Ovary (tissue), 3 donors: ENCODE data around the gene INIP.

Experiments
- POLR2A ChIP-seq: fragments of 450-650 bp; IDR thresholded peaks from one replicate; pipeline ENCODE4 v1.6.1; 2017; ENCODE audit warnings: antibody characterized with exemption, mild to moderate bottlenecking, moderate library complexity
- TF ChIP-seq, protein P1 (sequence below), 3 donors: fragments of 450-650 bp in 2 of 3; fragments of 200-600 bp in 1 of 3; IDR thresholded peaks; one replicate each; pipeline versions ENCODE4 v1.5.1 to v1.8.0; 2016 to 2022; ENCODE audit warnings: antibody characterized with exemption in 3 of 3, mild to moderate bottlenecking in 1 of 3
- donor health status: DM: no; HTN: no; CAD: no.

DNA sequence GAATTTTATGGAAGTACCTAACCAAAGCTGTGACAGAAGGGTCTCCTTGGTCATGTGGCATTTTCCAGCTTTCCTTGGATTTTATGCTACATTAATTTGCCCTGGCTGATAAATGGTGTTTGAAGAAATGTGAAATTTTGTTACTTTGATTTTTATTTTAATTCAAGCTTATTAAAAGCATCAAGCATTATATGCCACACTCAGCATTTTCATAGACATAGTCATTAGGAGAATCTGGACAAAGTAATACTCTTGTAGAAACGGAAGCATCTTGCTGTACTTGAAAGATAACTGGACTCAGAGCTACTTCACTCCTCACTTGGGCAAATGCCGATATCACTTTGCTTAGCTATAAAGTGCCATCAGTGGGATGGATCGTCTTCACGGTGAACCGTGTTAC lies 54.2 kb downstream of the INIP start:
- TF ChIP-seq, protein P1, sequence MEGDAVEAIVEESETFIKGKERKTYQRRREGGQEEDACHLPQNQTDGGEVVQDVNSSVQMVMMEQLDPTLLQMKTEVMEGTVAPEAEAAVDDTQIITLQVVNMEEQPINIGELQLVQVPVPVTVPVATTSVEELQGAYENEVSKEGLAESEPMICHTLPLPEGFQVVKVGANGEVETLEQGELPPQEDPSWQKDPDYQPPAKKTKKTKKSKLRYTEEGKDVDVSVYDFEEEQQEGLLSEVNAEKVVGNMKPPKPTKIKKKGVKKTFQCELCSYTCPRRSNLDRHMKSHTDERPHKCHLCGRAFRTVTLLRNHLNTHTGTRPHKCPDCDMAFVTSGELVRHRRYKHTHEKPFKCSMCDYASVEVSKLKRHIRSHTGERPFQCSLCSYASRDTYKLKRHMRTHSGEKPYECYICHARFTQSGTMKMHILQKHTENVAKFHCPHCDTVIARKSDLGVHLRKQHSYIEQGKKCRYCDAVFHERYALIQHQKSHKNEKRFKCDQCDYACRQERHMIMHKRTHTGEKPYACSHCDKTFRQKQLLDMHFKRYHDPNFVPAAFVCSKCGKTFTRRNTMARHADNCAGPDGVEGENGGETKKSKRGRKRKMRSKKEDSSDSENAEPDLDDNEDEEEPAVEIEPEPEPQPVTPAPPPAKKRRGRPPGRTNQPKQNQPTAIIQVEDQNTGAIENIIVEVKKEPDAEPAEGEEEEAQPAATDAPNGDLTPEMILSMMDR (IDR thresholded peaks at IDR 0.05): no peak
- no peak for TF ChIP-seq POLR2A
